G401 (cell line): ENCODE data around the gene RBAK. TPM values are rescaled to one million over a fixed set of nuclear protein-coding genes. Genes with fewer than 3 reads are reported as not detected.
"Not testable (repeated sequence)": the region's sequence is repeated elsewhere in the genome, so short reads cannot be mapped to it uniquely, and the experiment has no call there.

Experiments
- DNase-seq: peaks from one replicate; pipeline ENCODE4 v3.0.0-alpha.2; 2015; ENCODE audit warnings: low spot score
- in situ Hi-C: cut with HindIII; loops from 2 replicates; pipeline ENCODE4 v1.10.0; 2016; ENCODE audit warnings: low sequenced_read_pairs, mixed read lengths
- total RNA-seq: library from RNA; depleted of rRNA; stranded (reverse); fragments of >200 nt; shearing (Covaris generic); gene quantifications from 2 replicates; pipeline ENCODE4 v1.2.3, GENCODE V29; 2014

RBAK gene
- total RNA-seq, 1 experiment from 2014 or later, result 5.4 TPM

DNA sequence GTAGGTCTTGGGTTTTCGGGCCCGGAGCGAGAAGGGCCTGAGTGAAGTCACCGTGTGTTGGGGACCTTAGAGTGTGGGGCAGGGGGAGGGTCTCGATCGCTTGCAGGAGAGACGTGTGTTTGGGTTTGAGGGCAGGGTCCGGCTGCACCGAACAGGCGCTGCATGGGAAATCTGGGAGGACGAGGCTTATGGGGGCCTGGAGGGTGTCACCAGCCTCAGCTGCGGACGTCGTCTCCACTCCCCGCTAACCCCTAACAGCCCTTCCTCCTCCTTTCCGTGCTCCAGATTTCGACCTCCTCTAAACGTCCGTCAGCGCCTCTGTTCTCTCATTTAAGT, 705 bp downstream of the RBAK start:
- in situ Hi-C loops, DNase-seq: not testable (repeated sequence)

DNA sequence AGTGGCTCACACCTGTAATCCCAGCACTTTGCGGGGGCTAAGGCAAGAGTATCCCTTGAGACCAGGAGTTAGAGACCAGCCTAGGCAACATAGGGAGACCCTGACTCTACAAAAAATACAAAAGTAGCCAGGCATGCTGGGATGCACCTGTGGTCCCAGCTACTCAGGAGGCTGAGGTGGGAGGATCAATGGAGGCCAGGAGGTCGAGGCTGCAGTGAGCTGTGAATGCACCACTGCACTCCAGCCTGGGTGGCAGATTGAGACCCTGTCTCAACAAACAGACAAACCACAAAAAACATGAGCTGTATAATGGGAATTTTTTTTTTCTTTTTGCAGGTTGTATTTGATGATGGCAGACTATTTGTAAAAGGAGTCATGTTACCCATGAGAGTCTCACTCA, 1.5 kb downstream of the RBAK start:
- in situ Hi-C loops, DNase-seq: not testable (repeated sequence)

- no peak for DNase-seq
- in situ Hi-C loops, result no loop called here
These were observed 5.0 kb downstream of the RBAK start for GRCh38 chr7:5050676-5051075.

DNA sequence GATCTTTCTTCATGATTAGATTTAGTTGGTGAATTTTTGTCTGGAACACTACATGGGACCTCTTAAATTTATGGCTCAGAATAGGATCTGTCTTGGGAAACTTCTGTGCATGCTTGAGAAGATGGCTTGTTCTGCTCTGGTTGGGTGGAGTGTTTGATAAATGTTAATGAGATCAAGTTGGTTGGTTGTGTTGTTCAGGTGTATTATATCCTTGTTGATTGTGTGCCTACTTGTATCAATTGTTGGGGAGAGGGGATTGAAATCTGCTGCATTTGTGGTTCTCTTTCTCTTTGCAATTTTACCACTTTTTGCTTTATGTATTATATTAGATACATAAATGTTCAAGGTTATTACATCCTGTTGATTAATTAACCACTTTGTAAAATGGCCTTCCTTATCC, 6.1 kb downstream of the RBAK start:
- in situ Hi-C loops, DNase-seq: not testable (repeated sequence)

- in situ Hi-C loops, result no loop called here
- no peak for DNase-seq
These were observed 7.5 kb downstream of the RBAK start for GRCh38 chr7:5053175-5053574.

DNA sequence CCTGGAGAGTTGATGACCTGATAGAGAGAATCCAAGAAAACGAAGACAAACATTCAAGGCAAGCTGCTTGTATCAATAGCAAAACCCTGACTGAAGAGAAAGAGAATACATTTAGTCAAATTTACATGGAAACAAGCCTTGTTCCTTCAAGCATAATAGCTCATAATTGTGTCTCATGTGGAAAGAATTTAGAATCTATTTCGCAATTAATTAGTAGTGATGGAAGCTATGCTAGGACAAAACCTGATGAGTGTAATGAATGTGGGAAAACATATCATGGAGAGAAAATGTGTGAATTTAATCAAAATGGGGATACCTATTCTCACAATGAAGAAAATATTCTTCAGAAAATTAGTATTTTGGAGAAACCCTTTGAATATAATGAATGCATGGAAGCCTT, 18.0 kb downstream of the RBAK start:
- in situ Hi-C loops, result no loop called here
- DNase-seq, result no peak

GRCh38 chr7:5064391-5065106, 18.9 kb downstream of the RBAK start:
- DNase-seq, result no peak
- in situ Hi-C loops, result no loop called here

- in situ Hi-C loops, result no loop called here
- no peak for DNase-seq
These were observed 19.4 kb downstream of the RBAK start for GRCh38 chr7:5065107-5065407.

DNA sequence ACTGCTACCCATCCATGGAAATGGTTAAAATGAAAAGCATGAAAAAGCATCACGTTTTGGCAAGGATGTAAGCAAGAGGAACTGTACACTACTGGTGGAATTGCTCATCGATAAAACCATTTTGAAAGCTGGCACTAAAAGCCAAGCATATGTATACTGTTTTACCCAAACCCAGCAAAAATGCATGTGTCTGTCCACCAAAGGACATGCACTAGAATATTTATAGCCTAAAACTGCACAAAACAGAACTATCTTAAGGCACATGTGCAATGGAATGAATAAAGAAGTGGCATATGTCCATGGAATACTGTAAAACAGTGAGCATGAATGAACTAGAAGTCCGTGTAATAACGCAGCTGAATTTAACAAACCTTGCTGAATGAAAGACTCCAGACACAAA, 22.9 kb downstream of the RBAK start:
- in situ Hi-C loops, result no loop called here
- no peak for DNase-seq

GRCh38 chr7:5070206-5070605, 24.5 kb downstream of the RBAK start:
- DNase-seq, result no peak
- in situ Hi-C loops, result no loop called here

DNA sequence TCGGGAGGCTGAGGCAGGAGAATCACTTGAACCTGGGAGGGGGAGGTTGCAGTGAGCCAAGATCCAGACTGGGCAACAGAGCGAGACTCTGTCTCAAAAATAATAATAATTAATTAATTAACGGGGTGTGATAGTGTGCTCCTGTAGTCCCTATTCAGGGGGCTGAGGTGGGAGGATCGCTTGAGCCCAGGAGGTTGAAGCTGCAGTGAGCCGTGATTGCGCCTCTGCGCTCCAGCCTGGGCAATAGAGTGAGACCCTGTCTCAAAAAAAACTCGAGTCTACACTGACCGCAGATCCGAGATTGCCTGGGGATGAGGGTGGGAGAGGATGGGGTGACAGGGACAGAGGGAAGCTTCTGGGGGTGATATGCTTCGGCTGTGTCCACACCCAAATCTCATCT, 29.5 kb downstream of the RBAK start:
- in situ Hi-C loops, DNase-seq: not testable (repeated sequence)

GRCh38 chr7:5077740-5078139, 32.1 kb downstream of the RBAK start:
- peak; percentile 51 for DNase-seq
- in situ Hi-C loops, result no loop called here

DNA sequence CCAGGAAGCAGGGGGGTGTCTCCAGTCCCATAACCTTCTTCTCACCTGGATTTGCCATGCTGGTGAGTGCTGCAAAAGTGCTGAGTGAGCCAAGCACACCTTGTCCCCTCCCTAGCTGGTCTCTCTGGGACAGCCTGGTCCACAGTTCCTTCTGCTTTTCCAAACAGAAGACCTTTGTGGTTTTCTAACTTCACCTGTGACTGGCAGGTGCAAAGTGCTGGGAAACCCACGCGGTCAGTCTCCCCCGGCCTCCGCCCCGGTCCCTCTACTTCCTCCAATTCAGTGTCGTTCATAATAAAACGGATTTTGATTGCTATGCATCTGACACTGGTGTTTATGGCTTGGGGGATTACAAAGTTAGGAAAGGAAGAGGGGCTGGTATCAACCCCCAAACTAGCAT, 37.1 kb downstream of the RBAK start:
- in situ Hi-C loops, result no loop called here
- no peak for DNase-seq

- in situ Hi-C loops, result no loop called here
These were observed 37.7 kb downstream of the RBAK start for GRCh38 chr7:5083311-5083711.

DNA sequence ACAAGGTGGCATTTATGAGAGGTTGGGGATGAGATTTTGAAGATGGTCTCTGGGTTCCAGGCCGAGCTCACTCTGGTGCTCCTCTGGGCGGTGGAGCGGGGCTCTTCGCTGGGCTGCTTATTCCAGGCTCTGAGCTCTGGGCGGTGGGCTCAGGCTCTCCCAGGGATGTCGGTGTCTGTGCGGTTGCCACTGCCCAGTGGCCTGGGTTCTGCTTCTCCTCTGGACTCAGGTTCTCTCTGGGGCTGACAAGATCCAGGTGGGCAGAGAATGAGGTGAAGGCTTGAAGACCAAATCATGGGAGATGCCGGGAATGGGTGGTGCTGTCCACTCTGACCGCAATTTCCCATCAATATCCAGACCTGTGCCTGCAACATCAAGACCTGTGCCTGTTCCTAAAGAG, 40.6 kb downstream of the RBAK start:
- in situ Hi-C loops, result no loop called here
- DNase-seq, result no peak

More at GRCh38 chr7:5083311-5083711, 37.7 kb downstream of the RBAK start:
- no peak for DNase-seq

- DNase-seq, in situ Hi-C loops: not testable (repeated sequence)
These were observed 42.7 kb downstream of the RBAK start for GRCh38 chr7:5088228-5088833.

DNA sequence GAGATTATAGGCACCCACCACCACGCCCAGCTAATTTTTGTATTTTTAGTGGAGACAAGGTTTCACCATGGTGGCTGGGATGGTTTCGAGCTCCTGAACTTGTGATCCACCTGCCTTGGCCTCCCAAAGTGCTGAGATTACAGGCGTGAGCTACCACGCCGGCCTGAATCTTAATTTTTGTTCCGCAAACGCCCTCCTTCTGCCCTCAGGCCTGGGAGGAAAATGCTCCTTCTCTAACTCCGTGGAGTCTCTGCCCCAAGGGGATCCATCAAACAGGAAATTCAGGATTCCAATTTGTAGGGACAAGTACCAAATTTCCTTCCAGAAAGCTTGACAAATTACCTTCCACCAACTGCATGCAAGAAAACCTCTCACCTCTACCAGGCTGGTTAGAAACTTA, 43.2 kb downstream of the RBAK start:
- no peak for DNase-seq
- in situ Hi-C loops, result no loop called here

GRCh38 chr7:5093948-5094347, 48.3 kb downstream of the RBAK start:
- DNase-seq, result no peak
- in situ Hi-C loops, result no loop called here

DNA sequence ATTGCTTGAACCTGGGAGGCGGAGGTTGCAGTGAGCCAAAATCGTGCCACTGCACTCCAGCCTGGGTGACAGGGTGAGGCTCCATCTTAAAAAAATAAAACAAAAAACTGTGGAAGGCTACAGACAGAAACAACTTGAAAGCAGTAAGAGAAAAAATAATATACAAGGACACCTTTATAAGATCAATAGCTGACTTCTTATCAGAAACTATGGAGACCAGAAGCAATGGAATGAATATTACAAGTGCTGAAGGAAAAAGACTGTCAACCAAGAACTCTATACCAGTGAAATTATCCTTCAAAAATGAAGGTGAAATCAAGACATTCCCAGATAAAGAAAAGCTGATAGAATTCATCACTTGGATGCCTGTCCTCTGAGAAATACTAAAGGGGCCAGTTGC, 49.0 kb downstream of the RBAK start:
- in situ Hi-C loops, result no loop called here
- DNase-seq, result no peak

- in situ Hi-C loops, result no loop called here
- DNase-seq, result no peak
These were observed 70.7 kb downstream of the RBAK start for GRCh38 chr7:5116359-5116758.
